ENCODE data around the gene IRS2.

DNA sequence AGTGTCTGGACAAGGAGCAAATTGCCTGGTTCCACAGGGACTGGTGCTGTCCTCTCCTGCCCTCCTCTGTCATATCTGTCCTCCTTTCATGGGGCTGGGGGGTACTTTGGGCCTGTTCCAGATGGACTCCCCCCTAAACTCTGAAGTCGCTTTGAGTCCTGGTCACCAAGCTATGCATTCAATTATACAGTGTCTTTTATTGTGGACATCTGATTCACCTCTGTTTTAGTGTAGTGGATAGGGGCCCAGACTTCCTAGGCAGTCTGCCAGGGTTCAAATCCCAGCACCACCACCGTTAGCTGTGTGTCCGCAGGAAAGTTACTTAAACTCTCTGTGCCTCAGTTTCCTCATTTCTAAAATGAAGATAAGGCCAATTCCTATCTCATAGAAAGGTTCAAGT, 21.0 kb upstream of the IRS2 start:
- TF ChIP-seq POLR2A (IDR thresholded peaks at IDR 0.05), result no peak
- TF ChIP-seq, protein P1, sequence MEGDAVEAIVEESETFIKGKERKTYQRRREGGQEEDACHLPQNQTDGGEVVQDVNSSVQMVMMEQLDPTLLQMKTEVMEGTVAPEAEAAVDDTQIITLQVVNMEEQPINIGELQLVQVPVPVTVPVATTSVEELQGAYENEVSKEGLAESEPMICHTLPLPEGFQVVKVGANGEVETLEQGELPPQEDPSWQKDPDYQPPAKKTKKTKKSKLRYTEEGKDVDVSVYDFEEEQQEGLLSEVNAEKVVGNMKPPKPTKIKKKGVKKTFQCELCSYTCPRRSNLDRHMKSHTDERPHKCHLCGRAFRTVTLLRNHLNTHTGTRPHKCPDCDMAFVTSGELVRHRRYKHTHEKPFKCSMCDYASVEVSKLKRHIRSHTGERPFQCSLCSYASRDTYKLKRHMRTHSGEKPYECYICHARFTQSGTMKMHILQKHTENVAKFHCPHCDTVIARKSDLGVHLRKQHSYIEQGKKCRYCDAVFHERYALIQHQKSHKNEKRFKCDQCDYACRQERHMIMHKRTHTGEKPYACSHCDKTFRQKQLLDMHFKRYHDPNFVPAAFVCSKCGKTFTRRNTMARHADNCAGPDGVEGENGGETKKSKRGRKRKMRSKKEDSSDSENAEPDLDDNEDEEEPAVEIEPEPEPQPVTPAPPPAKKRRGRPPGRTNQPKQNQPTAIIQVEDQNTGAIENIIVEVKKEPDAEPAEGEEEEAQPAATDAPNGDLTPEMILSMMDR (IDR thresholded peaks at IDR 0.05), result no peak
